ENCODE results near the gene TET2.

- TF ChIP-seq CTCF (IDR thresholded peaks at IDR 0.05) (no peak), POLR2AphosphoS5 (IDR thresholded peaks at IDR 0.05) (no peak), POLR2A (IDR thresholded peaks at IDR 0.05; ENCODE audit: low read depth) (no peak), EP300 (IDR thresholded peaks at IDR 0.05) (no peak)
Observed at GRCh38 chr4:105166066-105166465, 19.4 kb downstream of the TET2 start.
